GM23338 (cell line): ENCODE data around the gene RGL2. TPM values are rescaled to one million over a fixed set of nuclear protein-coding genes. Genes with fewer than 3 reads are reported as not detected.

ENCODE experiments used
- ATAC-seq: fragments of 200-7000 bp; cut with Tn5 transposase; 3 replicates; pipeline ENCODE4 v1.9.1; 2020
- DNase-seq: peaks from one replicate; pipeline ENCODE4 v3.0.0-alpha.2; 2015; ENCODE audit warnings: low spot score
- H2AFZ ChIP-seq: fragments of 200-600 bp; sonication (generic); 2 replicates; pipeline ENCODE4 v1.8.0; 2016; ENCODE audit warnings: antibody characterized with exemption, mild to moderate bottlenecking, moderate library complexity
- H3F3A ChIP-seq: fragments of 200-600 bp; sonication (generic); replicated peaks from 2 replicates; pipeline ENCODE4 v1.8.0; 2017; ENCODE audit warnings: antibody characterized with exemption, mixed run types, low read depth
- H3K27ac ChIP-seq: fragments of 200-600 bp; sonication (generic); 2 replicates; pipeline ENCODE4 v1.6.1; 2016; ENCODE audit warnings: low read depth
- H3K27me3 ChIP-seq: fragments of 200-600 bp; sonication (generic); 2 replicates; pipeline ENCODE4 v1.8.0; 2016; ENCODE audit warnings: mild to moderate bottlenecking, mixed run types, moderate library complexity; ENCODE audit not compliant: insufficient read depth
- H3K36me3 ChIP-seq: fragments of 200-600 bp; sonication (generic); 2 replicates; pipeline ENCODE4 v1.8.0; 2016; ENCODE audit warnings: mild to moderate bottlenecking; ENCODE audit not compliant: insufficient read depth
- H3K4me1 ChIP-seq: fragments of 200-600 bp; sonication (generic); 2 replicates; pipeline ENCODE4 v1.8.0; 2016; ENCODE audit warnings: mild to moderate bottlenecking, moderate library complexity; ENCODE audit not compliant: insufficient read depth
- H3K4me2 ChIP-seq: fragments of 200-600 bp; sonication (generic); 2 replicates; pipeline ENCODE4 v1.7.1; 2017; ENCODE audit warnings: mixed run types
- H3K4me3 ChIP-seq: fragments of 200-600 bp; sonication (generic); 2 replicates; pipeline ENCODE4 v1.6.1; 2016; ENCODE audit warnings: mixed run types
- H3K79me2 ChIP-seq: fragments of 200-600 bp; sonication (generic); replicated peaks from 2 replicates; pipeline ENCODE4 v1.8.0; 2017; ENCODE audit warnings: mild to moderate bottlenecking; ENCODE audit not compliant: insufficient read depth
- H3K9me2 ChIP-seq: fragments of 200-600 bp; sonication (generic); 2 replicates; pipeline ENCODE4 v1.8.0; 2017; ENCODE audit not compliant: insufficient read depth
- H4K20me1 ChIP-seq: fragments of 200-600 bp; sonication (generic); replicated peaks from 2 replicates; pipeline ENCODE4 v1.8.0; 2017; ENCODE audit warnings: mild to moderate bottlenecking; ENCODE audit not compliant: insufficient read depth
- H3K27ac Mint-ChIP-seq: 2 replicates; pipeline ENCODE4 v1.8.0; 2020; ENCODE audit warnings: inconsistent platforms, mild to moderate bottlenecking, moderate library complexity, mixed read lengths
- H3K27me3 Mint-ChIP-seq: 3 replicates; pipeline ENCODE4 v1.8.0; 2022; ENCODE audit warnings: low read depth, mild to moderate bottlenecking, moderate library complexity, mixed read lengths, inconsistent platforms; ENCODE audit not compliant: insufficient read depth, poor library complexity
- H3K36me3 Mint-ChIP-seq: 3 replicates; pipeline ENCODE4 v1.8.0; 2021; ENCODE audit warnings: low read depth, mild to moderate bottlenecking, inconsistent platforms, moderate library complexity, mixed read lengths
- H3K4me1 Mint-ChIP-seq: 3 replicates; pipeline ENCODE4 v1.8.0; 2020; ENCODE audit warnings: mild to moderate bottlenecking, inconsistent platforms, mixed read lengths
- H3K4me3 Mint-ChIP-seq: 3 replicates; pipeline ENCODE4 v1.8.0; 2021; ENCODE audit warnings: moderate library complexity, mild to moderate bottlenecking, inconsistent platforms, mixed read lengths
- H3K9me3 Mint-ChIP-seq: 3 replicates; pipeline ENCODE4 v1.8.0; 2020; ENCODE audit warnings: moderate library complexity, mild to moderate bottlenecking, inconsistent platforms, mixed read lengths
- CREB1 ChIP-seq: fragments of 250-450 bp; sonication (Bioruptor Pico); IDR thresholded peaks from 2 replicates; pipeline ENCODE4 v1.5.0; 2020; ENCODE audit warnings: low read depth, mild to moderate bottlenecking, moderate library complexity
- CTCF ChIP-seq, 2 experiments: fragments of 200-600 bp in 1 of 2; sonication (generic) in 1 of 2; conservative IDR thresholded peaks; 2 replicates each; pipeline versions ENCODE4 v1.5.1 to v1.6.1; 2016 to 2017; ENCODE audit warnings: antibody characterized with exemption in 2 of 2, low read depth in 2 of 2, mild to moderate bottlenecking in 2 of 2, moderate library complexity in 1 of 2
- ETS1 ChIP-seq: IDR thresholded peaks from 2 replicates; pipeline ENCODE4 v1.6.1; 2016; ENCODE audit warnings: antibody characterized with exemption
- EZH2 ChIP-seq: fragments of 200-600 bp; sonication (generic); IDR thresholded peaks from one replicate; pipeline ENCODE4 v1.8.0; 2017; ENCODE audit warnings: antibody characterized with exemption, mild to moderate bottlenecking, low read depth; ENCODE audit not compliant: unreplicated experiment
- EZH2phosphoT487 ChIP-seq: fragments of 200-600 bp; sonication (generic); IDR thresholded peaks from one replicate; pipeline ENCODE4 v1.8.1; 2018; ENCODE audit warnings: antibody characterized with exemption; ENCODE audit not compliant: unreplicated experiment
- NANOG ChIP-seq: IDR thresholded peaks from 2 replicates; pipeline ENCODE4 v1.6.1; 2016; ENCODE audit warnings: antibody characterized with exemption, borderline replicate concordance
- POLR2AphosphoS5 ChIP-seq: IDR thresholded peaks from 2 replicates; pipeline ENCODE4 v1.6.1; 2016; ENCODE audit warnings: antibody characterized with exemption, low read depth
- STAT1 ChIP-seq: IDR thresholded peaks from one replicate; pipeline ENCODE4 v1.6.1; 2016; ENCODE audit warnings: antibody characterized with exemption; ENCODE audit not compliant: unreplicated experiment
- ZNF114 ChIP-seq: fragments of 250-450 bp; sonication (Bioruptor Pico); IDR thresholded peaks from 2 replicates; pipeline ENCODE4 v1.5.0; 2020; ENCODE audit warnings: mild to moderate bottlenecking, moderate library complexity
- polyA plus RNA-seq: library from polyadenylated mRNA; unstranded; fragments of >200 nt; fragmentation: Nextera tagmentation; extraction: Ambion mirVana; gene quantifications from 2 replicates; pipeline ENCODE4 v1.2.1, GENCODE V29; 2016
- total RNA-seq: library from RNA; depleted of rRNA; stranded (reverse); fragments of >200 nt; shearing (Covaris generic); gene quantifications from 2 replicates; pipeline ENCODE4 v1.2.3, GENCODE V29; 2014

RGL2 gene
- total and polyA plus RNA-seq, 2 experiments from 2014 or later: 28.0 to 52.2 TPM

GRCh38 chr6:33297956-33298772 is 578 bp downstream of the RGL2 start:
- H3K4me3 ChIP-seq: peak overlapping the region; percentile 100
- H3K27me3 Mint-ChIP-seq: peaks cover 23% of the 10 kb centered on the region
- peaks cover 32% of the 10 kb centered on the region for H3K79me2 ChIP-seq
- no peaks in the 10 kb centered on the region for H3K4me1 ChIP-seq
- ATAC-seq (peak; percentile 61), DNase-seq (peak; percentile 93)
- TF ChIP-seq NANOG: no peak
- TF ChIP-seq CTCF (conservative IDR thresholded peaks at IDR 0.05; ENCODE audit: low read depth in 2 of 2): peak; percentile 7 to 25; a peak in 2 of 4 replicates
- peak overlapping the region; percentile 78; the same call in 1 of the 2 replicates for H3K27ac ChIP-seq
- no peaks in the 10 kb centered on the region for H3K36me3 ChIP-seq
- peaks cover 19% of the 10 kb centered on the region for H3K36me3 Mint-ChIP-seq
- peaks cover 19% of the 10 kb centered on the region for H4K20me1 ChIP-seq
- peak overlapping the region; percentile 99 for H3K4me2 ChIP-seq
- peaks cover 25% of the 10 kb centered on the region for H3K4me1 Mint-ChIP-seq
- peak overlapping the region; percentile 93; the same call in 1 of the 2 replicates for H2AFZ ChIP-seq
- no peaks in the 10 kb centered on the region for H3K9me3 Mint-ChIP-seq
- H3K9me2 ChIP-seq: no peaks in the 10 kb centered on the region
- H3F3A ChIP-seq: peaks cover 19% of the 10 kb centered on the region; the same call in 1 of the 2 replicates
- peak overlapping the region; percentile 97 for H3K4me3 Mint-ChIP-seq
- H3K27me3 ChIP-seq: no peaks in the 10 kb centered on the region
- H3K27ac Mint-ChIP-seq: peak overlapping the region; percentile 98

- Mint-ChIP-seq H3K27me3 (peaks cover 23% of the 10 kb centered on the region), H3K27ac (peak overlapping the region; percentile 98), H3K36me3 (peaks cover 25% of the 10 kb centered on the region), H3K9me3 (no peaks in the 10 kb centered on the region), H3K4me3 (peak overlapping the region; percentile 97), H3K4me1 (peaks cover 25% of the 10 kb centered on the region)
- ATAC-seq (peak; percentile 53), DNase-seq (peak; percentile 90)
- Histone ChIP-seq H3K27ac (peak overlapping the region; percentile 78), H3K79me2 (peaks cover 29% of the 10 kb centered on the region), H3K9me2 (no peaks in the 10 kb centered on the region), H3K27me3 (no peaks in the 10 kb centered on the region), H3F3A (peaks cover 19% of the 10 kb centered on the region; the same call in 1 of the 2 replicates), H3K4me1 (no peaks in the 10 kb centered on the region), H3K4me3 (peak overlapping the region; percentile 100), H4K20me1 (peaks cover 13% of the 10 kb centered on the region; the same call in 1 of the 2 replicates), H3K4me2 (peak overlapping the region; percentile 99), H2AFZ (peak overlapping the region; percentile 93), H3K36me3 (no peaks in the 10 kb centered on the region)
- TF ChIP-seq POLR2AphosphoS5 (peak; percentile 61), ZNF114 (CRISPR knock-in tag) (no peak)
These were observed 1.3 kb downstream of the RGL2 start for GRCh38 chr6:33297406-33297955.

GRCh38 chr6:33296797-33297405 is 1.8 kb downstream of the RGL2 start:
- H3K27ac ChIP-seq: peak overlapping the region; percentile 78
- Mint-ChIP-seq H3K4me1 (peaks cover 25% of the 10 kb centered on the region), H3K9me3 (no peaks in the 10 kb centered on the region), H3K36me3 (peaks cover 31% of the 10 kb centered on the region), H3K4me3 (peak overlapping the region; percentile 97), H3K27ac (peak overlapping the region; percentile 98; the same call in 1 of the 2 replicates), H3K27me3 (peaks cover 23% of the 10 kb centered on the region)
- DNase-seq (no peak), ATAC-seq (no peak)
- H3K36me3 ChIP-seq: no peaks in the 10 kb centered on the region
- H4K20me1 ChIP-seq: peaks cover 13% of the 10 kb centered on the region; the same call in 1 of the 2 replicates
- peak overlapping the region; percentile 100 for H3K4me3 ChIP-seq
- peak overlapping the region; percentile 99 for H3K4me2 ChIP-seq
- H3K9me2 ChIP-seq: no peaks in the 10 kb centered on the region
- peaks cover 19% of the 10 kb centered on the region; the same call in 1 of the 2 replicates for H3F3A ChIP-seq
- peaks cover 23% of the 10 kb centered on the region for H3K79me2 ChIP-seq
- no peaks in the 10 kb centered on the region for H3K27me3 ChIP-seq
- H2AFZ ChIP-seq: no peak overlapping the region
- H3K4me1 ChIP-seq: no peaks in the 10 kb centered on the region
- no peak for TF ChIP-seq EZH2
- no peak for TF ChIP-seq ZNF114 (CRISPR knock-in tag)
- TF ChIP-seq EZH2phosphoT487: no peak
- TF ChIP-seq CTCF (conservative IDR thresholded peaks at IDR 0.05; ENCODE audit: low read depth in 2 of 2): no peak
- TF ChIP-seq ETS1: no peak
- TF ChIP-seq CREB1: no peak
- TF ChIP-seq NANOG: no peak
- TF ChIP-seq POLR2AphosphoS5: no peak
- no peak for TF ChIP-seq STAT1
